Esophagus (tissue), 2 donors: ENCODE measurements around the gene CARNS1. TPM values are rescaled to one million over a fixed set of nuclear protein-coding genes. Genes with fewer than 3 reads are reported as not detected.

Source experiments
- H3K27ac ChIP-seq, 2 donors: one replicate each; pipeline ENCODE4 v1.5.1; 2013; ENCODE audit warnings: low read depth in 2 of 2, mild to moderate bottlenecking in 2 of 2, inconsistent platforms in 1 of 2, low read length in 1 of 2, moderate library complexity in 1 of 2
- H3K27me3 ChIP-seq, 2 donors: one replicate each; pipeline ENCODE4 v1.6.1; 2013; ENCODE audit warnings: low read length in 2 of 2, control low read depth in 1 of 2, mild to moderate bottlenecking in 1 of 2; ENCODE audit not compliant: insufficient read depth in 2 of 2, control insufficient read depth in 1 of 2
- H3K36me3 ChIP-seq, 2 donors: one replicate each; pipeline ENCODE4 v1.6.1; 2013; ENCODE audit warnings: low read length in 1 of 2; ENCODE audit not compliant: control insufficient read depth in 2 of 2, insufficient read depth in 2 of 2
- H3K4me1 ChIP-seq, 2 donors: one replicate each; pipeline ENCODE4 v1.6.1; 2013; ENCODE audit warnings: low read length in 1 of 2; ENCODE audit not compliant: control insufficient read depth in 2 of 2, insufficient read depth in 2 of 2
- H3K4me3 ChIP-seq, 2 donors: one replicate each; pipeline ENCODE4 v1.5.1; 2013; ENCODE audit warnings: low read length in 2 of 2, mild to moderate bottlenecking in 2 of 2, low read depth in 1 of 2, moderate library complexity in 1 of 2
- H3K9me3 ChIP-seq, 2 donors: one replicate each; pipeline ENCODE4 v1.6.1; 2013; ENCODE audit warnings: mild to moderate bottlenecking in 2 of 2, low read depth in 1 of 2, low read length in 1 of 2, moderate library complexity in 1 of 2; ENCODE audit not compliant: control insufficient read depth in 2 of 2, insufficient read depth in 1 of 2
- WGBS, 2 donors: extraction: QIAGEN DNeasy Blood & Tissue Kit; methylation state at CpG; one replicate each; pipeline ENCODE4 v1.1.7; 2013; 5-methylcytosine and 5-hydroxymethylcytosine counted together
- polyA plus RNA-seq, 2 donors: library from polyadenylated mRNA; stranded (reverse); fragments of 200-250 nt; gene quantifications; one replicate each; pipeline ENCODE4 v1.2.3, GENCODE V29; 2013
- donor health status: healthy with polysubstance abuse.
- donor health status: Bipolar disorder and iron deficiency.

Gene CARNS1
- polyA plus RNA-seq, 2 donors, result 0.21 to 0.29 TPM

- Histone ChIP-seq H3K4me1 (peaks cover 9 to 42% of the 10 kb centered on the region in 2 donors), H3K27ac (peak overlapping the region; percentile 41 to 59), H3K4me3 (no peak overlapping the region), H3K36me3 (no peaks in the 10 kb centered on the region), H3K27me3 (no peaks in the 10 kb centered on the region), H3K9me3 (no peaks in the 10 kb centered on the region)
- WGBS, 2 donors, result 59 to 67% methylated on average over 14 of the region's 14 CpGs
Measured at GRCh38 chr11:67370351-67371076, 45.0 kb upstream of the CARNS1 start.

DNA sequence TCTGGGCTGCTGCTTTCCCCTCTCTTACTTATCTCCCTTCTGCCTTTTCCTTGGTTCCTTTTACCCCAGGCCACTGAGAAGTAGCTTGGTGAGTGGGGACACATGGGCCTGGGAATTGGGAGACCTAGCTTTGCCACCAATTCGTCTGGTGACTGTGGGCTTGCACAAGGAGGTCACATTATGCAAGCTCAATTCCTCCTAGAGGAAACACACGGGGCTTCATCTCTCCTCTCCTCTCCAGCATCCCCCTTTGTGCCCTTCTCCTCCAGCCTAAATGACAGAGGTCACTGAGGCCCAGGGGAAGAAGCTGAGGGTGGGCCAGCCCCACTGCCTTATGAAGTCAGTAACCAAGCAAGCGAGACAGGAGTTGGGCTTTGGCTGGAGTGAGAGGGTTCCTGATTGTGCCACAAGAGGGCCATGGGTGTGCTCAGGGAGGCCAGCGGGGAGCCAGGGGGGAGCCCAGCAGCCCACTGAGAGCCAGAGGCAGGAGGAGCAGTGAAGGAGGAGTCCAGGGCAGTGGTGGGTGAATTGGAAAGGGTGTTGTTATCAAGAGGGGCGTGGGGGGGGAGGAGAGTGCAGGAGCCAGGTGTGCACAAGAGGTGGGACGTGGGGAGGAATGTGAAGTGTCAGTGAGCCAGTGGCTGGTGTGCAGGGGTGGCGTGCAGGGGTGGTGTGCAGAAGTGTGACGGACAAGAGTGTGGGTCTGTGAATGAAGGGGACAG is 44.1 kb upstream of the CARNS1 start:
- Histone ChIP-seq H3K4me1 (peaks cover 9 to 44% of the 10 kb centered on the region in 2 donors), H3K4me3 (no peak overlapping the region), H3K27me3 (no peaks in the 10 kb centered on the region), H3K9me3 (no peaks in the 10 kb centered on the region), H3K27ac (peak overlapping the region; percentile 40 to 70), H3K36me3 (no peaks in the 10 kb centered on the region)
- 36 to 45% methylated on average over 8 of the region's 8 CpGs for whole genome bisulfite sequencing, 2 donors

DNA sequence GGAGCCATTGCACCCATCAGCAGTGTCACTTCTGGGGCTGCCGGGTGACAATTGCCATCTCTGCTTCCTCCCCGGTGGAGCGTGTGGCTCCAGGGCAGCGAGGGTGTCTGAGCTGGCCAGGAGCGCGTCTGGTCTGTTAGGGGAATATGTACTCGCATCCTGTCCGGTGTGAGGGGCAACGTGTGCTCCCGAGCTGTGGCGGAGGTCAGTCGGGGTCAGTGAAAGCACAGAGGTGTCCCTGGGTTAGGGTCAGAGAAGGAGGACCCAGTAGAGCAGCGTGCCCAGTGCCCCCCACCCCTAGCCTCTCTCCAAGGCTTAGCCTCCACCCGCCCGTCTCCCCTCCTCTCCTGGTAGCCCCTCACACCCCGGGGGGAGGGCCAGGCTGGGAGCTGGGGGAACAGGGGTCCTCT is 43.6 kb upstream of the CARNS1 start:
- no peaks in the 10 kb centered on the region for H3K36me3 ChIP-seq
- 23 to 26% methylated on average over 16 of the region's 16 CpGs for WGBS, 2 donors
- peaks cover 9 to 42% of the 10 kb centered on the region in 2 donors for H3K4me1 ChIP-seq
- H3K4me3 ChIP-seq, result peak overlapping the region; percentile 26 to 52
- no peaks in the 10 kb centered on the region for H3K27me3 ChIP-seq
- H3K27ac ChIP-seq, result peak overlapping the region; percentile 40 to 70
- no peaks in the 10 kb centered on the region for H3K9me3 ChIP-seq

GRCh38 chr11:67372321-67372992 is 43.0 kb upstream of the CARNS1 start:
- 1 to 2% methylated on average over 33 to 78 of the region's 78 CpGs for WGBS, 2 donors
- peak overlapping the region; percentile 52 to 69 for H3K4me3 ChIP-seq
- H3K4me1 ChIP-seq, result peaks cover 7 to 37% of the 10 kb centered on the region in 2 donors
- H3K36me3 ChIP-seq, result no peaks in the 10 kb centered on the region
- peak overlapping the region; percentile 85 to 92 for H3K27ac ChIP-seq
- no peaks in the 10 kb centered on the region for H3K9me3 ChIP-seq
- no peaks in the 10 kb centered on the region for H3K27me3 ChIP-seq

- Histone ChIP-seq H3K4me3 (peak within 1 kb of the TSS; percentile 52 to 69), H3K36me3 (no peaks in the 10 kb centered on the region), H3K27me3 (no peaks in the 10 kb centered on the region), H3K9me3 (no peaks in the 10 kb centered on the region), H3K4me1 (peaks cover 6 to 31% of the 10 kb centered on the region in 2 donors), H3K27ac (peak within 1 kb of the TSS; percentile 90 to 92)
- 1% methylated on average over 55 to 76 of the region's 76 CpGs for WGBS, 2 donors
Measured at GRCh38 chr11:67372993-67373647, 42.4 kb upstream of the CARNS1 start, which contains the start of gene CLCF1. Gene CLCF1, minus strand, starts transcription at chr11:67373598. Its CDS starts 59 bp downstream, at chr11:67373539.

DNA sequence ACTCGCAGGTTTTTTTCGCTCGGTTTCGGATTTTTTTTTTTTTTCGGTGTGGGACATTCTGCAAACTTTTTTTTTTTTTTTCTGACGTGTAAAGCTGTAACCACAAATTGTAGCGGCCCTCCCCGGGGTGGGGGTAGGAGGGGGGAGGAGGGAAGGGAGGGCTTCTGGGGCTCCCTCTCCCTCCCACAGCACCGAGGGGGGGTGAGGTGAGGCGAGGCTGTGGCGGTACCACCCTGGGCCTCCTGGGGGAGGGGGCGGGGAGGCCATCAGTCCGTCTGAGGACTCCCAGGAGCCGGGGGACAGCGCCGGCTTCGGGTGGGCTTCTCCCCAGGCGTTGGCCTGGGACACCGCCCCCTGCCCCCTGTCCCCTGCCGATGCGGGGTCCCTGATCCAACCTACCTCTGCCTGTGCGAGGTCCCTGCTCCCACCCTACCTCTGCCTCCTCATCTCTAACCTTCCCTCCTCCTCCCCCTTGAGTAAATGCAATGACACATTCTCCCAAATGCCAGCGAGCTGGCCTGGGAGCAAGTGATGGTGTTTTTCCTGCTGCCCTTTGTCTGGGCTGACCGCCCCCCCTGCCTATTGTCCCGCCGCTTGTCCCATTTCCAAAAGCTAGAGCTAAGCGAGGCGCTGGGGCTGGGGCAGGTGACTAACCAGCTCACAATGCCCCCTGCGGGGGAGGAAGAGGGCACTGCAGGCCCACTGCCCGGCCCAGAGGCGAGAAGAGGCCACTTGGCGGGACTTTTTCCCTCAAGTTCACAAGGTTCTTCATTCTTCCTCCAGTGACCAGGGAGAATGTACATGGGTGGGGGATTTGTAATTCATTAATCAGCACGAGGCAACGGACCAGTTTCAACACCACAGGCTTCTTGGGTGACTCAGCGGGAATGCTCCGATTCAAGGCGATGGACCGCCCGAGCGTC is 41.6 kb upstream of the CARNS1 start:
- 4% methylated on average over 40 of the region's 40 CpGs for WGBS, 2 donors
- peak overlapping the region; percentile 52 to 69 for H3K4me3 ChIP-seq

DNA sequence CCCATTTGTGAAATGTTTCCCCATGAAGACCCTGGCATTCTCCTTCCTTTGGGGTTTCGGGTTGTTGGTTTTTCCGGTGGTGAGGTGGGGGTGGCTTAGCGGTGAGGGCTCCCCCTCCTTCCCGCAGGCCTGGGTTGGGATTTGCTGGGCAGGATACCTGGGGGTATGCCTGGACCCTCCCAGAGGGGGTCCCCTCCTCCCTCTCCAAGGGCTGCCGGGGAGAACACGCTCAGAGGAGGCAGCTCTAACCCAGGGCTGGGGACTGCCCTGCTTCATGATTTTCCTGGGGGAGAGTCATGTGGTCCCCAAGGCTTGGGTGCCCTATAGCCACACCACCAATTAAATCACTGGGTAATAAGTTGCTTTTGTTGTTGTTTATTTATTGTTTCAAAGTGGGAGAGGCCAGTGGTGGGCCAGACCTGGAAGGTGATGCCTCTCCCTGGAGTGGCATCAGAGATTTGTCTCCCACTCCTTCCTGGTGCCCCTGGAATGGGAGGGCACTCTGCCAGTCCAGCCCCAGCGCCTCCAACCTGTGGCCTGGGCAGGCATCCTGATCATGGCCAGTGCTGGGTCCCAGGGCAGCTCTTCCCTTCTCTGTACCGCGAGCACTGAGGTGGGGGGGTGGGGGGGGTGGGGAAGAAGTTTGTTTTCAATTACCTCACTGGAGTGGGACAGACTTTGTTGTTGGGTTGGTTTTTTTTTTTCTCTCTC is 40.8 kb upstream of the CARNS1 start:
- Histone ChIP-seq H3K4me1 (peaks cover 6 to 33% of the 10 kb centered on the region in 2 donors), H3K4me3 (no peak overlapping the region), H3K27me3 (no peaks in the 10 kb centered on the region), H3K36me3 (no peaks in the 10 kb centered on the region), H3K9me3 (no peaks in the 10 kb centered on the region), H3K27ac (peak overlapping the region; percentile 12 to 90)
- WGBS, 2 donors, result 27 to 30% methylated on average over 9 of the region's 9 CpGs

More for the DNA sequence above, 41.6 kb upstream of the CARNS1 start:
- no peaks in the 10 kb centered on the region for H3K9me3 ChIP-seq
- H3K36me3 ChIP-seq, result no peaks in the 10 kb centered on the region
- H3K27ac ChIP-seq, result peak overlapping the region; percentile 90 to 92
- H3K4me1 ChIP-seq, result peaks cover 6 to 34% of the 10 kb centered on the region in 2 donors
- no peaks in the 10 kb centered on the region for H3K27me3 ChIP-seq

- H3K27ac ChIP-seq, result no peak overlapping the region
- H3K9me3 ChIP-seq, result no peaks in the 10 kb centered on the region
Measured at GRCh38 chr11:67375320-67376055, 40.0 kb upstream of the CARNS1 start.

More at GRCh38 chr11:67375320-67376055, 40.0 kb upstream of the CARNS1 start:
- Histone ChIP-seq H3K36me3 (no peaks in the 10 kb centered on the region), H3K4me3 (no peak overlapping the region), H3K4me1 (peaks cover 6 to 33% of the 10 kb centered on the region in 2 donors), H3K27me3 (no peaks in the 10 kb centered on the region)
- 53 to 59% methylated on average over 15 of the region's 15 CpGs for WGBS, 2 donors
